OCI-M2 (cell line): Measurements from ENCODE around the gene CEP44.
"Not testable (repeated sequence)": the region's sequence is repeated elsewhere in the genome, so short reads cannot be mapped to it uniquely, and the experiment has no call there.

ENCODE experiments used
- DNase-seq: peaks from one replicate; lab custom pipeline; 2025; ENCODE audit not compliant: unreplicated experiment; lab: John Stamatoyannopoulos, UW

The CEP44 gene

DNA sequence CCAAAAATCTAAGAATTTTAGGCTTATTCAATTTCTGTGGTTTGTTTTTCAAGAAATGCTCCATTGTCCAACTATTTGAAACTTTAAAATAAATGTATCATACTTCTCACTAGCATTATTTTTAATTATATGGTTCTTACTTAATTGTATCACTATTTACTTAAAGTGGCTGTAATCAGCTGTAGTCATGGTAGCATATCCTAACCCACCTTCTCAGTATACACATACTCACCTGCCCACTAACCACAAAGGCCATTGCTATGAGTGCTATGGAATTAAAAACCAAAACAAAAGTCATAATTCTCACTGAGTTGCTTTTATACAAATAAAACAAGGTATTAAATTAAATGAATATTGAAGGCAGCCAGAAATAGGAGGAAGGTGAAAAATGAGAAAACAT is 5.2 kb upstream of the CEP44 start:
- no peak for DNase-seq

DNA sequence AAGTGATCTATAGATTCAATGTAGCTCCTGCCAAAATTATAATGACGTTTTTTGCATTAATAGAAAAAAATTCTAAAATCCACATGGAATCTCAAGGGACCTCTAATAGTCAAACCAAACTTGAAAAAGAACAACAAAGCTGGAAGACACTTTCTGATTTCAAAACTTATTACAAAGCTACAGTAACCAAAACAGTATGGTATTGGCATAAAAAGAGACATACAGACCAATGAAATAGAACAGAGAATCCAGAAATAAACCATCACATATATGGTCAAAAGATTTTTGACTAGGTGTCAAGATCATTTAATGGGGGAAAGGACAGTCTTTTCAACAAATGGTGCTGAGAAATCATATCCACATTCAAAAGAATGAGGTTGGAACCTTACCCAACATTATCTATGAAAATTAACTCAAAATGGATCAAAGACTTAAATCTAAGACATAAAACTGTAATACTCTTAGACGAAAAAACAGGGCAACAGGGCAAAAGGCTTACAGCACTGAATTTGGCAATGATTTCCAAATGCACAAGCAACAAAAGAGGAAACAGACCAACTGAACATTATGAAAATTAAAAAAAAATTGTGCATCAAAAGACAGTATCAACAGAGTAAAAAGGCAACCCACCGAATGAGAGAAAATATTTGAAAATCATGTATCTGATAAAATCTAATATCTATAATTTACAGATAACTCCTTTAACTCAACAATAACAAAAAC is 4.1 kb upstream of the CEP44 start:
- no peak for DNase-seq

DNA sequence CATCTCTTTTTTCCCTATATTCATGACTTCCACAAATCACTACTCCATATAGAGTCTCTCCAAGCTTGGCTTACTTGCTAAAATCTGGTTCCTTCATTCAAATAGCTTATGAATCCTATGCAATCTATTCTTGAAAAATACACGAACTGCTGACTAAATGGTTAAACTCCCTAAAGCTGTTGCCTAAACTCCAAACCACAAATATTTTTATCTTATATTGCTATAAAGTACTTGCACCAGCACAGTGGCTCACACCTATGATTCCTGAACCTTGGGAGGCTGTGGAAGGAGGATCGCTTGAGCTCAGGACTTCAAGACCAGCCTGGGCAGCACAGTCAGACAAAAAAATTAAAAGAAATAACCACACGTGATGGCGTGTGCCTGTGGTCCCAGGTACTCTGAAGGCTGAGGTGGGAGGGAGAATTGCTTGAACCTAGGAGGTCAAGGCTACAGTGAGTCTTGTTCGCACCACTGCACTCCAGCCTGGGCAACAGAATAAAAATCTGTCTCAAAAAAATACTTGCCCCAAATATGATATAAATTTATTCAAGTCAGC is 2.5 kb upstream of the CEP44 start:
- no peak for DNase-seq

- DNase-seq: no peak
Measured at GRCh38 chr4:174281901-174282300, 1.8 kb upstream of the CEP44 start.

DNA sequence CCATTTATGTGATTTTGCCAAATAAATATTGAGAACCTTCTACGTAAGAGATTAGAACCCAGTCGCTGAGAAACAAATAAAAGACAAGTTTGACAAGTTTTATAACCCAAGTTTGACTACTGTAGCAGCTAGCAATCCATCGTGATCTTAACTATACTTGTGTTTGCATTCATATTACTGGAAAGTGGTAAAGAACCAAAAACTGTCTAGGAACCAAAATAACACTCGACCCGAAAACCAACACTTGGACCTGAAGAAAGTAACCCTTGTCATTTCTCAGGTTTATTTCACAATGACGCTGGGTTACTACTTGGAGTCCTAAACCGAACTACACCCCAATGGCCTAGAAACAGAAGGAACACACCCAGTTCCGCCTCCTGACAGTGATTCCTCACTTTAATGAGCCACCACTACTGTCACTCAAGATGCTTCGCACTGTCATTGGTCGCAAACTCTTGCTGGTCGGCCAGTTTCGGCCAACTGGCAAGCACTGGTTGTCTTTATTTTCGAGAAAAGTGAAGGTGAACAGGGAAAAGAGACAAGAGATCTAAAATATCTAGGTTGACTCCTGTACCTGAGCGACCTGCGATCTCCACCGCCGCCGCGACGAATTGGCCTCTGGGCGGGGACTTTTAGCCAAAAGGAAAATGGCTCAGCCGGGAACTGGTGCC is 740 bp upstream of the CEP44 start:
- DNase-seq: peak; percentile 43

DNA sequence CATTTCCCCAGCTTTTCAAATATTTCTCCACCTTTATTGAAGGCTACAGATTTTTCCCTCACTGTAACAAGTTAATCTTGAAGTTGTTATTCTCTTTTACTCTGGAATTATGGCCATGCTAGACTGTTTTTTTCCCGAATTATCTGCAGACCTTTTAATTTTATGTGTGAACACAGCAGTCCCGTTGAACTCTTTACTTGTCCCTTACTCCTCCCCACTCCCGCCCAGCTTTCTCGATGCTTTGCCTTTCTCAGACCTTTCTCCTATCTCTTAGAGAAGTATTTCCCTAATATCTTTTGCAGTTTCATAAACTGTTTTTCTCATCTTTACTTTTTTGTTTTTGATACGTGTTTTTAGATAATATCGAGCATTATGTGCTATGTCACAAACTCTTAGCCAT is 776 bp downstream of the CEP44 start:
- no peak for DNase-seq

- DNase-seq: no peak
Measured at GRCh38 chr4:174286870-174287269, 3.2 kb downstream of the CEP44 start.

GRCh38 chr4:174292473-174292872 is 8.8 kb downstream of the CEP44 start:
- DNase-seq: no peak

DNA sequence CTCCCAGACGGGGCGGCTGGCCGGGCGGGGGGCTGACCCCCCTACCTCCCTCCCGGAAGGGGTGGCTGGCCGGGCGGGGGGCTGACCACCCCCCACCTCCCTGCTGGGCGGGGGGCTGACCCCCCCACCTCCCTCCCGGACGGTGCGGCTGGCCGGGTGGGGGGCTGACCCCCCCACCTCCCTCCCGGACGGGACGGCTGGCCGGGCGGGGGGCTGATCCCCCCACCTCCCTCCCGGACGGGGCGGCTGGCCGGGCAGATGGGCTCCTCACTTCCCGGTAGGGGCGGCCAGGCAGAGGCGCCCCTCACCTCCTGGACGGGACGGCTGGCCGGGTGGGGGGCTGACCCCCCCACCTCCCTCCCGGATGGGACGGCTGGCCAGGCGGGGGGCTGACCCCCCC is 10.9 kb downstream of the CEP44 start:
- not testable (repeated sequence) for DNase-seq

DNA sequence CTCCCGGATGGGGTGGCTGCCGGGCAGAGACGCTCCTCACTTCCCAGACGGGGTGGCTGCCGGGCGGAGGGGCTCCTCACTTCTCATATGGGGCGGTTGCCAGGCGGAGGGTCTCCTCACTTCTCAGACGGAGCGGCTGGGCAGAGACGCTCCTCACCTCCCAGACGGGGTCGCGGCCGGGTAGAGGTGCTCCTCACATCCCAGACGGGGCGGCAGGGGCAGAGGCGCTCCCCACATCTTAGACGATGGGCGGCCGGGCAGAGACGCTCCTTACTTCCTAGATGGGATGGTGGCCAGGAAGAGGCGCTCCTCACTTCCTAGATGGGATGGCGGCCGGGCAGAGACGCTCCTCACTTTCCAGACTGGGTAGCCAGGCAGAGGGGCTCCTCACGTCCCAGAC is 11.4 kb downstream of the CEP44 start:
- DNase-seq: not testable (repeated sequence)

DNA sequence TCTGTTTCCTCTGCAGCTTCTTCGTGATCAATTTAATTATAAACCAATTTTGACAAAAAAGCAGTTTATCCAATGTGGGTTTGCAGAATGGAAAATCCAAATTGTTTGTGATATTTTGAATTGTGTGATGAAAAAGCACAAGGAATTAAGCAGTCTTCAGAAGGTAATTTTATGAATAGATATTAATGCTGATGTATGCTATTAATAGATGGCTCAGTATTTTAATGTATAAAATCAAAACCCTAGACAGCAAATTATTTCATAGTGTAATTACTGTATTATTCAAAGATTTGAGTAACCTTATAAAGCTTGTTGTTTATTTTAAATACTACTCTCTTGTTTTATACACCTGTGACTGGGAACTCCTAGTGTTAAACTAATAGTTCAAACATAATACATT is 20.0 kb downstream of the CEP44 start:
- no peak for DNase-seq

DNA sequence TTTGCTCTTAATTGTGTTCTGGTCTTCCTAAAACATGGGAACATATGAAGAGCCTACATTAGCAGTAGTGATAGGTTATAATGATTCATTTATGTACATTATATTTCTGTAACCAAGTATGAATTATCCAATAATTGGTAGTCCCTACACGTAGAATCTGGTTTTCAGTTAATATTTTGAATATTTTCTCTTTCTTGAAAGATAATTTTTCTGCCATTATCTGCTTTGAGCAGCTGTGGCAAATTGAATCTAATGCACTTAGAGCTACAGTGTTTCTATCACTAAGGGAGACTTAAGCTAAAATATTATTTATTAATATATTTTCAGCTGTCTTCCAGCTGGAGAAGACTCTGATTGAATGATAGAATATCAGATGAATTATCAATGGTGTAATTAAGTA is 21.0 kb downstream of the CEP44 start:
- no peak for DNase-seq

DNA sequence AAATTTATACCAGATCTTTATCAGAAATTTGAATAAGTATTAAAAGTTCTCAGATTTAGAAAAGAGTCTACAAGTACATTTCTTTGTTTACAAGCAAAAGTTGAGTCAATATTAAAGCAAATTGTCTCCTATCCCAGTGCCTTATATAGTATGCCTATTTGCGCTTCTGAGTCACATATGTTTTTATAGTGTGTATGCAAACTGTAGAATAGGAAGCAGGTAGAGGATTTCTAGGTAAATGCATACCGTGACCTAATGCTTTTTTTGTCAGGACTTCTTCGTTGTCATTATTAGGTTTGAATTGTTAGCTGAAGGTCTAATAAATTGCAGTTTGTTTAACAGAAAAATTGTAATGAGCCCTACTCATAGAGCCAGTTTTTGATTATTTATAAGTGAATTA is 22.2 kb downstream of the CEP44 start:
- no peak for DNase-seq

DNA sequence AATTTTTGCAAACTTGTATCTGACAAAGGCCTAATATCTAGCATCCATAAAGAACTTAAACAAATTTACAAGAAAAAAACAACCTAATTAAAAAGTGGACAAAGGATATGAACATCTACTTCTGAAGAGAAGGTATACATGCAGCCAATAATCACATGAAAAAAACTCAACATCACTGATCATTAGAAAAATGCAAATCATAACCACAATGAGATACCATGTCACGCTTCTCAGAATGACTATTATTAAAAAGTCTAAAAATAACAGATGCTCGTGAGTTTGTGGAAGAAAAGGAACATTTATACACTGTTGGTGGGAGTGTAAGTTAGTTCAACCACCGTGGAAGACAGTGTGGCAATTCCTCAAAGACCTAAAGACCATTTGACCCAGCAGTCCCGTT is 24.0 kb downstream of the CEP44 start:
- no peak for DNase-seq

GRCh38 chr4:174312993-174313392 is 29.3 kb downstream of the CEP44 start:
- no peak for DNase-seq

DNA sequence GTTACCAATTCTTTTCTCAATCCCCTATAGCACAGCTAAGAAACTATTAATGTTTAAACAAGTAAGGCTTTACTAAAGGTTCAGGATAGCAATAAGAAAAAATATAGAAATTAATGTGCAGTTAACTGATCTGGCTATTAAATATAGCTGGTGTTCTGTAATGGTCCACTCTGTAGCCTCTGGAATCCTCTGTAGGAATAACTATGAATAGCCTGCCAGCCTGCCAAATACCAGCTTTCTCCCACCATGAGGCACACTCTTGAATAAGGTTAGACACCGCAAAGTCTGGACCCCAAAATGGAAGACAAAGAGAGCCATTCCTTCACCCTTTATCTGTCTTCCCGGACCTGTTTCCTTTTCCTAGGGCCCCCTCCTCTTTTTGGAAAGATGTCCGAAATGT is 30.6 kb downstream of the CEP44 start:
- no peak for DNase-seq

DNA sequence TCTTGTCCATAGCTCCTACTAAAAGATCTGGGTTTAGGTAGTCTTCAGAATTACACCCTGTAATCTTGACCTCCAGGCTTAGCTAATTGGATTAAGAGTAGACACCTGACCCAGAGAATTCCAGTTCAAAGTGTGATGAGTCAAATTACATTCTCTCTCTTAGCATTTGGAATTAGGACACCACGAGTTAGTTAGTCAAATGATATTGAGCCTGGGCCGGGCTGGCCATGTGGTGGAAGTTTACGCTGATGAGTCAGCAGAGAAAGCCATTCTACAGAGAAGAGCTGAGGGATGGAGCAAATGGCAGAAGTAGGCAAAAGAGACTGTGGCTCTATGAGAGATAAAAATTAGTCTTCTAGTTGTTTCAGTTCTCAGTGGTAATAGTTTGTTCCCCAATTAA is 31.1 kb downstream of the CEP44 start:
- DNase-seq: no peak

DNA sequence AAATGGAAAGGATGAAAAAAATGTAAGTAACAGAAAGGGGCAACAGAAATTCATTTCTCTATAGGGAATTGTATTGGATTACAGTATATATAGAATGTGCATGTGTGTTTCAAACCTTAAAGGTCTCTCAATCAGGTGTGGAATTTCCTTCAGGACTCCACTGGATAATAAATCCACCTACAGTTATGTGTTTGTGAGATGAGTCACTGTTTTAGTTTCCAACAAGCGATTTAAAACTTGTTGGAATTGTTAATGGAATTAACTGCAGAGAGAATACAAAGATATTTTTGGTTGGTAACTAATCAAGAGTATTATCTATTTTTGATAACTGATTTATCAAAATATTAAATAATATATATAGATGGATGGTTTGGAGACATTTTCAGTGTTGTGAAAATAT is 32.8 kb downstream of the CEP44 start:
- DNase-seq: no peak

- DNase-seq: no peak
Measured at GRCh38 chr4:174316954-174317353, 33.2 kb downstream of the CEP44 start.

DNA sequence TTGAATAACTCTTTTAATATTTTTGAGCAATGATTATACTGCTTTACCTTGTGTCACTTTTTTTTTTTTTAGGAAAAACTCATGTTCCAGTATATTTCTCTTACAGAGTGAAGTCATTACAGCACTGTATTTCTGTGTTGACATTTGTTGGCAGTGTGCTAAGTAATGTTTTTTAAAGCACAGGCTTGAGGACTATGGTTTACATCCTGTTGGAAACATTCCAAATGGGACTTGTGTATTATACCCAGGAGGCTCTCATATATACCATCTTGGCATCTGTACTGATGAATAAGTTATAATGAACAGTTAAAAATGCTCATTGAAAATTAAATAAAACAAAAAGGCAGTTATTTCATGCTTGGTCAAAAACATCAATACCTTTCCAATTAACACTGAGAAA is 33.8 kb downstream of the CEP44 start:
- no peak for DNase-seq

DNA sequence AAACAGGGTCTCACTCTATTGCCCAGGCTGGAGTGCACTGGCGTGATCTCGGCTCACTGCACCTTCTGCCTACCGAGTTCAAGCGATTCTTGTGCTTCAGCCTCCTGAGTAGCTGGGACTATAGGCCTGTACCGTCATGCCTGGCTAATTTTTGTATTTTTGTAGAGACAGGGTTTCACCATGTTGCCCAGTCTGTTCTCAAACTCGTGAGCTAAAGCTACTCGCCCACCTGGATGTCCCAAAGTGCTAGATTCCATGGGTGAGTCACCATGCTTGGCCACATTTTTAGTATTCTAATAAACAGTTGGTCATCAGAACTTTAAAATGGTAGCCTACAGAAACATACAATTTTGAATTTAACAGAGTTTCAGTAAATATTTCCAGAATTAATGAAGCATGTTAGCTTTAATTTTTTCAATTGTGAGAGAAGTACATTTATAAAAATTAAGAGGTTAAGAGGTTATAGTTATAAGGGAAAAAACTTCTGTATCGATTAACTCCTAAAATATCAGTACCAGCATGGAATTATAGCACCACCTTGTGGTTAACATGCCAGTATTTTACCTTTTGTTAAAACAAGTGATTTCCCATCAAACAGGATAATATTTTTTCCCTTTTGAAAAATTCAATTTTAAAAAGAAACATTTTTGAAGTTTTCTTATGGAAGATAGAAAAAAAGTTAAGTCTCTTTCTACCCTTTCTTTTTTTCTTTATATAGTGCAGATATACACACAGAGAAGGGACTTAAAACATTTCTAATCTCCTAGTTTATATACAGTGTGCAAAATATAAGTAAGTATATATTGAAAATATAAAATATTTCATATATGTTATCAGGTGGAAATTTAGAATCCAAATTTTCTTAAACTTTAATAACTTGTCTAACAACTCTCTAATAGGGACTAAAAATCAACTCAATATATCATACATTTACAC is 35.4 kb downstream of the CEP44 start:
- no peak for DNase-seq
